ENCODE measurements around the gene SIK3.

SIK3 gene

DNA sequence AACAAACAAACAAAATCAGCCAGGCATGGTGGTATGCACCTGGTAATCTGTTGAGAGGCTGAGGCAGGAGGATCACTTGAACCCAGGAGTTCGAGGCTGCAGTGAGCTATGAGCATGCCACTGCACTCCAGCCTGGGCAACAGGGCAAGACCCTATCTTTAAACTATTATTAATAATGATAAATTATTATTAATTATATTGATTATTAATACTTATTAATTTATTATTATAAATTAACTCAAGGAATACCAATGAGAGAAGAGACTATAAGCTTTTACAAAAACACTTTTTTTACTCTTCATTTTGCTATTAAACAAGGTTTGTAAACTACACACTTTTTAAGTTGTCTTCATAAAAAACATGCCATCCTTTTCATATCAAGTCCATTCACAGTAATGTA is 163.1 kb downstream of the SIK3 start:
- H3K4me3 ChIP-seq (replicated peaks; ENCODE audit: low read depth, low read length), result no peak overlapping the region
- TF ChIP-seq, protein P1, sequence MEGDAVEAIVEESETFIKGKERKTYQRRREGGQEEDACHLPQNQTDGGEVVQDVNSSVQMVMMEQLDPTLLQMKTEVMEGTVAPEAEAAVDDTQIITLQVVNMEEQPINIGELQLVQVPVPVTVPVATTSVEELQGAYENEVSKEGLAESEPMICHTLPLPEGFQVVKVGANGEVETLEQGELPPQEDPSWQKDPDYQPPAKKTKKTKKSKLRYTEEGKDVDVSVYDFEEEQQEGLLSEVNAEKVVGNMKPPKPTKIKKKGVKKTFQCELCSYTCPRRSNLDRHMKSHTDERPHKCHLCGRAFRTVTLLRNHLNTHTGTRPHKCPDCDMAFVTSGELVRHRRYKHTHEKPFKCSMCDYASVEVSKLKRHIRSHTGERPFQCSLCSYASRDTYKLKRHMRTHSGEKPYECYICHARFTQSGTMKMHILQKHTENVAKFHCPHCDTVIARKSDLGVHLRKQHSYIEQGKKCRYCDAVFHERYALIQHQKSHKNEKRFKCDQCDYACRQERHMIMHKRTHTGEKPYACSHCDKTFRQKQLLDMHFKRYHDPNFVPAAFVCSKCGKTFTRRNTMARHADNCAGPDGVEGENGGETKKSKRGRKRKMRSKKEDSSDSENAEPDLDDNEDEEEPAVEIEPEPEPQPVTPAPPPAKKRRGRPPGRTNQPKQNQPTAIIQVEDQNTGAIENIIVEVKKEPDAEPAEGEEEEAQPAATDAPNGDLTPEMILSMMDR (IDR thresholded peaks at IDR 0.05; ENCODE audit: low read depth, low read length, missing control alignments), result no peak
- no peak for DNase-seq (ENCODE audit: extremely low read depth, low read depth)

- DNase-seq (ENCODE audit: extremely low read depth, low read depth), result no peak
- H3K4me3 ChIP-seq (replicated peaks; ENCODE audit: low read depth, low read length), result no peak overlapping the region
- TF ChIP-seq, protein P1 (IDR thresholded peaks at IDR 0.05; ENCODE audit: low read depth, low read length, missing control alignments), result no peak
These were observed 164.3 kb downstream of the SIK3 start for GRCh38 chr11:116933961-116934360.

DNA sequence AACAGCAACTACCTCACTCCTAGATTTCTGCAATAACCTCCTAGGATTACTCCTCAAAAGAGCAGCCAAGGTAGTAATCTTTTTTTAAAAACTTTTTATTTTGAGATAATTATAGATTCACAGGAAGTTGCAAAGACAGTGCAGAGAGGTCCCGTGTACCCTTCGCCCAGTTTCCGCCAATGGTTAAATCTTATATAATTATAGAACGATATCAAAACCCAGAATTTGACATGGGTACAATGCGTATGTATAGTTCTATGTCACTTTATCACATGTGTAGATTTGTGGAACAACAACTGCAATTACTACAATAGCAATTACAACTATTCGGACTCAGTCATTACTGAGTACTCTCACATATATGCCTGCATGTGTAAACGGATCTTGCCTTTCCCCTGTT is 166.0 kb downstream of the SIK3 start:
- TF ChIP-seq, protein P1 (IDR thresholded peaks at IDR 0.05; ENCODE audit: low read depth, low read length, missing control alignments), result no peak
- DNase-seq (ENCODE audit: extremely low read depth, low read depth), result no peak
- no peak overlapping the region for H3K4me3 ChIP-seq (replicated peaks; ENCODE audit: low read depth, low read length)

- TF ChIP-seq, protein P1 (IDR thresholded peaks at IDR 0.05; ENCODE audit: low read depth, low read length, missing control alignments), result no peak
- no peak for DNase-seq (ENCODE audit: extremely low read depth, low read depth)
- H3K4me3 ChIP-seq (replicated peaks; ENCODE audit: low read depth, low read length), result no peak overlapping the region
These were observed 166.8 kb downstream of the SIK3 start for GRCh38 chr11:116931206-116931953.

- no peak for DNase-seq (ENCODE audit: extremely low read depth, low read depth)
- H3K4me3 ChIP-seq (replicated peaks; ENCODE audit: low read depth, low read length), result no peak overlapping the region
- TF ChIP-seq, protein P1 (IDR thresholded peaks at IDR 0.05; ENCODE audit: low read depth, low read length, missing control alignments), result no peak
These were observed 167.6 kb downstream of the SIK3 start for GRCh38 chr11:116930586-116930985.

DNA sequence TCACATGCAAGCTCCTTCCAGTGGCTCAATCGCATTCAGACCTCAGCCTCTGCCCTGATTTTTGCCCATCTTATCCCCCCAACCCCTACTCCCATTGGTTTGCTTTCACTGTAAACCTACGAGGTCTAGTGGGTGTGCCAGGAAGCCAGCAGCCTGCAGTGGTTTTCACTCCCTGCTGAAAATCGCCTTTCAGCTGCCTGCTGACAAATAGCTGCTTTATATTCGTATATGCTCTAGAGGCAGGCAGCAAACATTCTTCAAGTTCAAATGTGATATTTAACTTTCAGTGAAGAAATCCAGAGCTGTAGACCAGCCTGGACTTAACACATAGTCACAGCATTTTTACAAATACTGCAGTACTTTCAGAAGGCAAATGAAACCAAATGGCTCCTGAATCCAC is 168.1 kb downstream of the SIK3 start:
- TF ChIP-seq, protein P1 (IDR thresholded peaks at IDR 0.05; ENCODE audit: low read depth, low read length, missing control alignments), result no peak
- no peak for DNase-seq (ENCODE audit: extremely low read depth, low read depth)
- no peak overlapping the region for H3K4me3 ChIP-seq (replicated peaks; ENCODE audit: low read depth, low read length)

Data from HFF-Myc (cell line).